Measurements from ENCODE around the gene PKN3.

GRCh38 chr9:128687453-128687852 lies 14.8 kb upstream of the PKN3 start:
- TF ChIP-seq CTCF (IDR thresholded peaks at IDR 0.05) (no peak), EZH2 (IDR thresholded peaks at IDR 0.05; ENCODE audit: borderline replicate concordance, insufficient read depth, low read depth, low read length, poor library complexity, severe bottlenecking) (no peak)
